ENCODE data around the gene ATP4B.

DNA sequence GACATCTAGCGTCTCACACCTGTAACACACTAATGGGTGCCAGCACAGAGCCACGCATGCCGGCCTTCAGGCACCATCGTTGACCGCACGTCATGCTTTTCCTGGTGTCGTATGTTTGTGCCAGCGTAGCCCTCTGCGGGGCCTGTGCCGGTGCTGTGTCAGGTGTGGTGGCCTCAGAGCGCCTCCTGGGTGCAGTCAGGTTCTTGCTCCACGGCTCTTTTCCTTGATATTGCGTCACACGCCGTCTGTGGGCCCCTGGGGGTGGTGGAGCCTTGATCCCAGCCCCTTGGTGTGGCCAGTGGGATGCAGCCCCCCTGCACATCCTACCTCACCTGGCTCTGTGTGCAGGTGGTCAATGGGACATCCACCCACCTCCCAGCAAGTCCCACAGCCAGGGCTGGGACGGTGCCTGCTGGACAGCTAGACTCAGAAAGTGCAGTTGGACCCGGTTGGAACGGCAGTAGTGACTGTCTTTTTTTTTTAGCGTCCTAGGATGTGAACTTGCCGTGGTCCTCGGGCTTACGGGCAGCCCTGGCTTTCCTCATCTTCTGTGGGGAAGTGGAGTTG lies 48.9 kb downstream of the ATP4B start:
- TF ChIP-seq POLR2A (IDR thresholded peaks at IDR 0.05) = no peak
- TF ChIP-seq, protein P1, sequence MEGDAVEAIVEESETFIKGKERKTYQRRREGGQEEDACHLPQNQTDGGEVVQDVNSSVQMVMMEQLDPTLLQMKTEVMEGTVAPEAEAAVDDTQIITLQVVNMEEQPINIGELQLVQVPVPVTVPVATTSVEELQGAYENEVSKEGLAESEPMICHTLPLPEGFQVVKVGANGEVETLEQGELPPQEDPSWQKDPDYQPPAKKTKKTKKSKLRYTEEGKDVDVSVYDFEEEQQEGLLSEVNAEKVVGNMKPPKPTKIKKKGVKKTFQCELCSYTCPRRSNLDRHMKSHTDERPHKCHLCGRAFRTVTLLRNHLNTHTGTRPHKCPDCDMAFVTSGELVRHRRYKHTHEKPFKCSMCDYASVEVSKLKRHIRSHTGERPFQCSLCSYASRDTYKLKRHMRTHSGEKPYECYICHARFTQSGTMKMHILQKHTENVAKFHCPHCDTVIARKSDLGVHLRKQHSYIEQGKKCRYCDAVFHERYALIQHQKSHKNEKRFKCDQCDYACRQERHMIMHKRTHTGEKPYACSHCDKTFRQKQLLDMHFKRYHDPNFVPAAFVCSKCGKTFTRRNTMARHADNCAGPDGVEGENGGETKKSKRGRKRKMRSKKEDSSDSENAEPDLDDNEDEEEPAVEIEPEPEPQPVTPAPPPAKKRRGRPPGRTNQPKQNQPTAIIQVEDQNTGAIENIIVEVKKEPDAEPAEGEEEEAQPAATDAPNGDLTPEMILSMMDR (IDR thresholded peaks at IDR 0.05) = no peak
